NCI-H1930 (cell line): ENCODE measurements around the gene MYO19.
"Not testable (repeated sequence)": the region's sequence is repeated elsewhere in the genome, so short reads cannot be mapped to it uniquely, and the experiment has no call there.

Experiments
- DNase-seq, 2 experiments: peaks; one replicate each; lab custom pipeline; 2025; lab: John Stamatoyannopoulos, UW

MYO19 gene

GRCh38 chr17:36461330-36462110, 73.1 kb downstream of the MYO19 start:
- DNase-seq, result no peak

GRCh38 chr17:36460265-36460937, 74.3 kb downstream of the MYO19 start:
- no peak for DNase-seq

GRCh38 chr17:36459601-36460000, 75.1 kb downstream of the MYO19 start:
- no peak for DNase-seq

GRCh38 chr17:36459045-36459444, 75.6 kb downstream of the MYO19 start:
- no peak for DNase-seq

- DNase-seq, result not testable (repeated sequence)
Observed at GRCh38 chr17:36457701-36458100, 77.0 kb downstream of the MYO19 start.

- DNase-seq, result not testable (repeated sequence)
Observed at GRCh38 chr17:36452888-36453287, 81.8 kb downstream of the MYO19 start.

GRCh38 chr17:36449997-36450396, 84.7 kb downstream of the MYO19 start:
- DNase-seq, result not testable (repeated sequence)
